ENCODE data around the gene APCDD1L. TPM values are rescaled to one million over a fixed set of nuclear protein-coding genes. Genes with fewer than 3 reads are reported as not detected.

The APCDD1L gene
- total and polyA plus RNA-seq, 7 donors: 0.03 to 1.2 (median 0.14) TPM

GRCh38 chr20:58447511-58448391, 67.4 kb downstream of the APCDD1L start:
- Histone ChIP-seq H3K36me3 (ENCODE audit: insufficient read depth in 1 of 2, low read depth in 1 of 2) (peaks cover 0 to 47% of the 10 kb centered on the region in 2 donors), H3K4me1 (no peaks in the 10 kb centered on the region), H3K27me3 (ENCODE audit: insufficient read depth in 3 of 3, low read length in 2 of 3) (no peaks in the 10 kb centered on the region), H3K9me3 (no peaks in the 10 kb centered on the region), H3K27ac (no peak overlapping the region), H3K4me3 (no peak overlapping the region)
- ATAC-seq (peak; percentile 74 to 89 (median 80)), DNase-seq (no peak)
- intact Hi-C loops (cut with DNase I): loop anchor here (2.0 to 5.0 kb wide), 2 partner anchors 209 to 210 kb away; no protein-coding TSS in a partner anchor
- 67 to 71% (median 71%) methylated on average over 10 of the region's 10 CpGs for WGBS, 3 donors
- TF ChIP-seq, protein P1, sequence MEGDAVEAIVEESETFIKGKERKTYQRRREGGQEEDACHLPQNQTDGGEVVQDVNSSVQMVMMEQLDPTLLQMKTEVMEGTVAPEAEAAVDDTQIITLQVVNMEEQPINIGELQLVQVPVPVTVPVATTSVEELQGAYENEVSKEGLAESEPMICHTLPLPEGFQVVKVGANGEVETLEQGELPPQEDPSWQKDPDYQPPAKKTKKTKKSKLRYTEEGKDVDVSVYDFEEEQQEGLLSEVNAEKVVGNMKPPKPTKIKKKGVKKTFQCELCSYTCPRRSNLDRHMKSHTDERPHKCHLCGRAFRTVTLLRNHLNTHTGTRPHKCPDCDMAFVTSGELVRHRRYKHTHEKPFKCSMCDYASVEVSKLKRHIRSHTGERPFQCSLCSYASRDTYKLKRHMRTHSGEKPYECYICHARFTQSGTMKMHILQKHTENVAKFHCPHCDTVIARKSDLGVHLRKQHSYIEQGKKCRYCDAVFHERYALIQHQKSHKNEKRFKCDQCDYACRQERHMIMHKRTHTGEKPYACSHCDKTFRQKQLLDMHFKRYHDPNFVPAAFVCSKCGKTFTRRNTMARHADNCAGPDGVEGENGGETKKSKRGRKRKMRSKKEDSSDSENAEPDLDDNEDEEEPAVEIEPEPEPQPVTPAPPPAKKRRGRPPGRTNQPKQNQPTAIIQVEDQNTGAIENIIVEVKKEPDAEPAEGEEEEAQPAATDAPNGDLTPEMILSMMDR (IDR thresholded peaks at IDR 0.05): peak; percentile 75

GRCh38 chr20:58446960-58447265, 68.3 kb downstream of the APCDD1L start:
- DNase-seq (no peak), ATAC-seq (peak in 2 of 4 donors; percentile 36 to 48)
- intact Hi-C loops (cut with DNase I): loop anchor here (2.0 to 5.0 kb wide), 2 partner anchors 208 to 210 kb away; no protein-coding TSS in a partner anchor
- Histone ChIP-seq H3K9me3 (no peaks in the 10 kb centered on the region), H3K36me3 (ENCODE audit: insufficient read depth in 1 of 2, low read depth in 1 of 2) (peaks cover 0 to 54% of the 10 kb centered on the region in 2 donors), H3K4me3 (no peak overlapping the region), H3K4me1 (no peaks in the 10 kb centered on the region), H3K27me3 (ENCODE audit: insufficient read depth in 3 of 3, low read length in 2 of 3) (no peaks in the 10 kb centered on the region), H3K27ac (no peak overlapping the region)
- TF ChIP-seq, protein P1 (IDR thresholded peaks at IDR 0.05): no peak
- 58 to 69% (median 67%) methylated on average over 7 of the region's 7 CpGs for WGBS, 3 donors

GRCh38 chr20:58446264-58446959, 68.8 kb downstream of the APCDD1L start:
- ATAC-seq (no peak), DNase-seq (no peak)
- 71 to 76% (median 76%) methylated on average over 6 of the region's 6 CpGs for WGBS, 3 donors
- Histone ChIP-seq H3K4me1 (no peaks in the 10 kb centered on the region), H3K36me3 (ENCODE audit: insufficient read depth in 1 of 2, low read depth in 1 of 2) (peaks cover 0 to 55% of the 10 kb centered on the region in 2 donors), H3K27me3 (ENCODE audit: insufficient read depth in 3 of 3, low read length in 2 of 3) (no peaks in the 10 kb centered on the region), H3K4me3 (no peak overlapping the region), H3K27ac (no peak overlapping the region), H3K9me3 (no peaks in the 10 kb centered on the region)
- TF ChIP-seq, protein P1 (IDR thresholded peaks at IDR 0.05): no peak
- intact Hi-C loops (cut with DNase I): loop anchor here (2.0 to 5.0 kb wide), 2 partner anchors 208 to 209 kb away; no protein-coding TSS in a partner anchor

DNA sequence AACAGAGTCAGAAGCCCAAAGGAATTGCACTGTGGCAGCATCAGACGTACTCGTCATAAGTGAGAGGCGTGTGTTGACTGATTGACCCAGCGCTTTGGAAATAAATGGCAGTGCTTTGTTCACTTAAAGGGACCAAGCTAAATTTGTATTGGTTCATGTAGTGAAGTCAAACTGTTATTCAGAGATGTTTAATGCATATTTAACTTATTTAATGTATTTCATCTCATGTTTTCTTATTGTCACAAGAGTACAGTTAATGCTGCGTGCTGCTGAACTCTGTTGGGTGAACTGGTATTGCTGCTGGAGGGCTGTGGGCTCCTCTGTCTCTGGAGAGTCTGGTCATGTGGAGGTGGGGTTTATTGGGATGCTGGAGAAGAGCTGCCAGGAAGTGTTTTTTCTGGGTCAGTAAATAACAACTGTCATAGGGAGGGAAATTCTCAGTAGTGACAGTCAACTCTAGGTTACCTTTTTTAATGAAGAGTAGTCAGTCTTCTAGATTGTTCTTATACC, 70.4 kb downstream of the APCDD1L start:
- TF ChIP-seq, protein P1 (IDR thresholded peaks at IDR 0.05): no peak
- intact Hi-C loops (cut with DNase I): loop anchor here in 1 of 2 donors (5.0 kb wide), 1 partner anchor 208 kb away; no protein-coding TSS in a partner anchor
- Histone ChIP-seq H3K9me3 (no peaks in the 10 kb centered on the region), H3K36me3 (ENCODE audit: insufficient read depth in 1 of 2, low read depth in 1 of 2) (peaks cover 2 to 59% of the 10 kb centered on the region in 2 donors), H3K4me3 (no peak overlapping the region), H3K4me1 (peaks cover 3% of the 10 kb centered on the region), H3K27me3 (ENCODE audit: insufficient read depth in 3 of 3, low read length in 2 of 3) (no peaks in the 10 kb centered on the region), H3K27ac (no peak overlapping the region)
- DNase-seq: no peak
- no peak for ATAC-seq
- 80 to 86% (median 86%) methylated on average over 5 of the region's 5 CpGs for WGBS, 3 donors
